Measurements from ENCODE around the gene MAP3K20. TPM values are rescaled to one million over a fixed set of nuclear protein-coding genes. Genes with fewer than 3 reads are reported as not detected.

MAP3K20 gene
- total and polyA plus RNA-seq, 10 of the 15 experiments (the other 5 are each of a cell fraction or from before 2014, with no cell fraction given): 0.04 to 5.6 (median 2.3) TPM

DNA sequence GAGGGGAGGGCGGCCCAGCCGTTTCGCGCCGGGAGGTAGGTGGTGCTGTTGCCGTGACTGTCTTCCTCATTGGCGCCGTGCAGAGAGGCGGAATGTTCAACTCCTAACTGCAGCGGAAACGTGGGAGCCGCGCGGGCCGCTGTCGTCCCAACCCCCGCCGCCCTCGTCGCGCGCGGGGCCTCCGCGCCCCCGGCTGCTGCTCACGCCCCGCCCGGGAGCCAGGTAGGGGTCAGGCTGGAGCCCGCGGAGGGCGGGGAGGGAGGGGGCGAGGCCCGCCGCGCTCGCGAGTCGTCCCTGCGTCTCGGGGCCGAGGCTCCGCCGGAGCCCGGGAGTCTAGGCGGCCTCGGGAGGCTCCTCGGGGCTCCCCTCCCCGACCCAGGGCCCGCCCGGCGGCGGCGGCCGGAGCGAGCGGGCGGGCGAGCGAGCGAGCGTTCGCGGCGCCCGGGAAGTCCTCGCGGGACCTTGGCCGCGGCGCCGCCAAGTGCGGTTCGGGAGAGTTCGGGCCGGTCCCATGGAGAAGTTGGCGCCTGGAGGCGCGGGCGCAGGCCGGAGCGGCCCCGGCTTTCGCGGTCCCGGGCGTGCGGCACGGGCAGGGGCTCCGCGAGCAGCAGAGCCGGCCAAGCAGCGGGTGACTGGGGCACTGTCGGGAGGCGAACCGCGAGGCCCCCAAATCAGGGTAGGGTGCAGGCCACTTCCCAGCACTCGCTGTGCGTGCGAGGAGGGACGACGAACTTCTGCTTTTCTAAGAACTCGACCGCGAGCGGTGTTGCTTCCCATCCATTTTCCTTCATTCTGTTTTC is at the start of gene MAP3K20 (continued):
- TF ChIP-seq POU2F2 (IDR thresholded peaks at IDR 0.05; ENCODE audit: borderline replicate concordance, low read depth, low read length): no peak
- no peak for TF ChIP-seq MTA3 (IDR thresholded peaks at IDR 0.05; ENCODE audit: borderline replicate concordance, low read length)
- TF ChIP-seq SPI1 (IDR thresholded peaks at IDR 0.05; ENCODE audit: borderline replicate concordance, insufficient read depth, low read depth, low read length): peak; percentile 55
- no peak for TF ChIP-seq RBBP5 (conservative IDR thresholded peaks at IDR 0.05)
- no peak for TF ChIP-seq CREB1 (IDR thresholded peaks at IDR 0.05; ENCODE audit: low read depth)
- TF ChIP-seq CHD1 (IDR thresholded peaks at IDR 0.05; ENCODE audit: low read depth, low read length): no peak
- TF ChIP-seq LARP7 (IDR thresholded peaks at IDR 0.05): no peak
- TF ChIP-seq CHD2 (IDR thresholded peaks at IDR 0.05; ENCODE audit: borderline replicate concordance, low read depth, low read length): no peak
- no peak for TF ChIP-seq TCF3 (IDR thresholded peaks at IDR 0.05; ENCODE audit: borderline replicate concordance, insufficient read depth, low read depth, low read length)
- no peak for TF ChIP-seq ZNF217 (IDR thresholded peaks at IDR 0.05)
- TF ChIP-seq, protein P1, sequence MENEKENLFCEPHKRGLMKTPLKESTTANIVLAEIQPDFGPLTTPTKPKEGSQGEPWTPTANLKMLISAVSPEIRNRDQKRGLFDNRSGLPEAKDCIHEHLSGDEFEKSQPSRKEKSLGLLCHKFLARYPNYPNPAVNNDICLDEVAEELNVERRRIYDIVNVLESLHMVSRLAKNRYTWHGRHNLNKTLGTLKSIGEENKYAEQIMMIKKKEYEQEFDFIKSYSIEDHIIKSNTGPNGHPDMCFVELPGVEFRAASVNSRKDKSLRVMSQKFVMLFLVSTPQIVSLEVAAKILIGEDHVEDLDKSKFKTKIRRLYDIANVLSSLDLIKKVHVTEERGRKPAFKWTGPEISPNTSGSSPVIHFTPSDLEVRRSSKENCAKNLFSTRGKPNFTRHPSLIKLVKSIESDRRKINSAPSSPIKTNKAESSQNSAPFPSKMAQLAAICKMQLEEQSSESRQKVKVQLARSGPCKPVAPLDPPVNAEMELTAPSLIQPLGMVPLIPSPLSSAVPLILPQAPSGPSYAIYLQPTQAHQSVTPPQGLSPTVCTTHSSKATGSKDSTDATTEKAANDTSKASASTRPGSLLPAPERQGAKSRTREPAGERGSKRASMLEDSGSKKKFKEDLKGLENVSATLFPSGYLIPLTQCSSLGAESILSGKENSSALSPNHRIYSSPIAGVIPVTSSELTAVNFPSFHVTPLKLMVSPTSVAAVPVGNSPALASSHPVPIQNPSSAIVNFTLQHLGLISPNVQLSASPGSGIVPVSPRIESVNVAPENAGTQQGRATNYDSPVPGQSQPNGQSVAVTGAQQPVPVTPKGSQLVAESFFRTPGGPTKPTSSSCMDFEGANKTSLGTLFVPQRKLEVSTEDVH (IDR thresholded peaks at IDR 0.05; ENCODE audit: low read depth, partially characterized antibody): no peak
- no peak for TF ChIP-seq EP300 (IDR thresholded peaks at IDR 0.05; ENCODE audit: borderline replicate concordance in 1 of 2, control insufficient read depth in 1 of 2, low read depth in 2 of 2, low read length in 2 of 2)
- no peak for TF ChIP-seq FOXK2 (IDR thresholded peaks at IDR 0.05)
- TF ChIP-seq CHD4 (IDR thresholded peaks at IDR 0.05): no peak
- TF ChIP-seq FOS (IDR thresholded peaks at IDR 0.05; ENCODE audit: borderline replicate concordance, extremely low read depth, insufficient read length): no peak
- no peak for TF ChIP-seq SIN3A (IDR thresholded peaks at IDR 0.05; ENCODE audit: low read depth, low read length)
- no peak for TF ChIP-seq MEF2B (IDR thresholded peaks at IDR 0.05; ENCODE audit: partially characterized antibody, poor library complexity, severe bottlenecking)
- TF ChIP-seq CBFB (IDR thresholded peaks at IDR 0.05; ENCODE audit: low read depth): no peak
- no peak for TF ChIP-seq YBX1 (IDR thresholded peaks at IDR 0.05)
- TF ChIP-seq SREBF2 (IDR thresholded peaks at IDR 0.05; ENCODE audit: low read length): no peak
- peak in 1 of 2 experiments; percentile 24; a peak in 1 of 4 replicates for TF ChIP-seq BHLHE40 (IDR thresholded peaks at IDR 0.05; ENCODE audit: borderline replicate concordance in 1 of 2, low read depth in 2 of 2, low read length in 1 of 2)
- TF ChIP-seq STAT1 (conservative IDR thresholded peaks at IDR 0.05): no peak
- no peak for TF ChIP-seq CUX1 (IDR thresholded peaks at IDR 0.05; ENCODE audit: insufficient replicate concordance, low read depth, low read length)
- TF ChIP-seq EGR1 (IDR thresholded peaks at IDR 0.05; ENCODE audit: borderline replicate concordance in 1 of 2, low read depth in 2 of 2, low read length in 2 of 2): peak in 1 of 2 experiments; percentile 57; a peak in 1 of 3 replicates
